IPS-11a (cell line): ENCODE data around the gene ABCC1.

ENCODE experiments used
- H3K4me3 ChIP-seq: one replicate; pipeline ENCODE4 v1.5.1; 2013; ENCODE audit warnings: low read depth, low read length, control low read depth

Gene ABCC1

DNA sequence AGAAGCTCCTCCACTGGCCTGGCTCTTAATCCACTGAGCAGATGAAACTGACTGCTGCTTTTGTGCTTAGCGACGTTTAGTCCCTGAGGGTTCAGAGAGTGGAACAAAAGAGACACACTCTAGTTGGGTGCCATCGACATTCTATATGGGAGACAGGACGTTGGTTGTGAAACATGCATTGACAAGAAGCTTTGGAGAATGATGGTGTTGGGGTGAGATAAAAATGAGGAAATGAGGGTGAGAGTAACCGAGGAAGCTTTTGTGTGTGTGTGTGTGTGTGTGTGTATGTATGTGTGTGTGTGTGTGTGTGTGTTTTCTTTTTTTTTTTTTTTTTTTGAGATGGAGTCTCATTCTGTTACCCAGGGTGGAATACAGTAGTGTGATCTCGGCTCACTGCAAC, 89.5 kb downstream of the ABCC1 start:
- no peak overlapping the region for H3K4me3 ChIP-seq

- H3K4me3 ChIP-seq = no peak overlapping the region
Measured at GRCh38 chr16:16041196-16041892, 91.9 kb downstream of the ABCC1 start.

DNA sequence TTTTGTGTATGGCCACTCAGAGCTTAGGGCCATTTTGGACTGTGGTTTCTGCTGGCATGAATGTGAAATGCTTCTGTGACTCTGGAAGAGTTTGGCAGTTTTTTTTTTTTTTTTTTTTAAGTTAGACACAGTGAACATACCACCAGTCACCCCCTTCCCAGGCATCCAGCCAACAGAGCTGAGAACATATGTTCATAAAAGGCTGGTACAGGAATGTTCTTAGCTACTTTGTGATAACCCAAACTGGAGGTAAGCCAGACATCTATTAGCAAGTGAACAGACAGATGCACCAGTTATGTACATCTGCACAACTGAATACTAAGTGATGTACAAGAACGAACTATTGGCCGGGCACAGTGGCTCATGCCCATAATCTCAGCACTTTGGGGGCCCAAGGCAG, 92.7 kb downstream of the ABCC1 start:
- no peak overlapping the region for H3K4me3 ChIP-seq

GRCh38 chr16:16045296-16045695, 95.9 kb downstream of the ABCC1 start:
- no peak overlapping the region for H3K4me3 ChIP-seq

DNA sequence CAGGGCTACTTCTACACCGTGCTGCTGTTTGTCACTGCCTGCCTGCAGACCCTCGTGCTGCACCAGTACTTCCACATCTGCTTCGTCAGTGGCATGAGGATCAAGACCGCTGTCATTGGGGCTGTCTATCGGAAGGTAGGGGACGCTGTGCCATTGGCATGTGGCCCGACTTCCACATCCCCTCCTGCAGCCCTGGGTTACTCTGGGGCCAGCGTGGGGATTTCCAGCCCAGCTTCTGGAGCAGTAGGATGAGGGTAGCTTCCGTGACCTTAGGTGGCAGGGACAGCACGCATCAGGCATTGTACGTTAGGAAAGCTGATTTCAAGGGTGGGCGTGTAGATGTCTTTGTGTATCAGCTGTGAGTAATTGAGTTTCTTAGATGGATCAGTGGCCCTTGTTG, 96.5 kb downstream of the ABCC1 start:
- H3K4me3 ChIP-seq = no peak overlapping the region

DNA sequence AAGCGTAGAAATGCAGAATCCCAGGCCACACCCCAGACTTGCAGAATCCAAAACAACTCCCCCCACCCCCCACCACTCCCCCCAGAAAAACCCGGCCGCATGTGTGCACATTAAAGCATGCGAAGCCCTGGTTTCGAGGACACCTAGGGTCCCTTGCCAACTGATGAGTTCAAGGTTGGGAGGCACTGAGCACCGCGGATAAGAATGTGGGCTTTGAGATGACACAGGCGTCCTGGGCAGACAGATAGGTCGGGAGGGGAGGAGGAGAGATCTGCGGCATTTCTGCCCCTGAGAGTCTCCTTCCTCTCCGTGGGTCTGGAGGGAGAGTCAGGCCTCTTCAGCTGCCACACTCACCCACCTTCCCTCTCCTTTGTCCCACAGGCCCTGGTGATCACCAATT, 98.3 kb downstream of the ABCC1 start:
- no peak overlapping the region for H3K4me3 ChIP-seq

DNA sequence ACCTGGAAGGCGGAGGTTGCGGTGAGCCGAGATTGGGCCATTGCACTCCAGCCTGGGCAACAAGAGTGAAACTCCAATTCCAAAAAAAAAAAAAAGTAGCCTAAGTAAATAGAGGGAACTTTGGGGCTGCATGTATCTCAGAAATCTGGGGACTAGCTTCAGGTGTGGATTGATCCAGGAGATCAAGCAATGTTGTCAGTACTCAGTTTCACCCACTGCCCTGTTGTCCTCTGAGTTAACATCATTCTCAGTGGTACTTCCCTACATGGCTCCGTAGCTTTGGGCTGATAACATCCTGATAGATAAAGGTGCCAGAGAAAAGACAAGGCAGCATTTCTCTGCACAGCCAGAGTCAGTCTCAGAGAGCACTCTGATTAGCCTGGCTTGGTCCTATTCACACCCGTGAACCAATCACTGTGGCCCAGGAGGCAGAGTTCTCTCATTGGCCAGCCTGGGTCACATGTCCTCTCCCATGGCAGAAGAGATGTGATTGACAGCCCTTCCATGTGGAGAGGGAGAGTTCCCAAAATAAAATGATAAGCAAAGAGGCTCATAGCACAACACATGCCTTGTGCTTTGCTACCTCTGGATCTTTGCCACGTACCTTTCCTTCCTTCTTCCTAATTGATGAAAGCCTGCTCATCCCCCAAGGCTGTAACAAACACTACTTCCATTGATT, 99.6 kb downstream of the ABCC1 start:
- no peak overlapping the region for H3K4me3 ChIP-seq

GRCh38 chr16:16050106-16050505, 100.7 kb downstream of the ABCC1 start:
- H3K4me3 ChIP-seq = no peak overlapping the region

DNA sequence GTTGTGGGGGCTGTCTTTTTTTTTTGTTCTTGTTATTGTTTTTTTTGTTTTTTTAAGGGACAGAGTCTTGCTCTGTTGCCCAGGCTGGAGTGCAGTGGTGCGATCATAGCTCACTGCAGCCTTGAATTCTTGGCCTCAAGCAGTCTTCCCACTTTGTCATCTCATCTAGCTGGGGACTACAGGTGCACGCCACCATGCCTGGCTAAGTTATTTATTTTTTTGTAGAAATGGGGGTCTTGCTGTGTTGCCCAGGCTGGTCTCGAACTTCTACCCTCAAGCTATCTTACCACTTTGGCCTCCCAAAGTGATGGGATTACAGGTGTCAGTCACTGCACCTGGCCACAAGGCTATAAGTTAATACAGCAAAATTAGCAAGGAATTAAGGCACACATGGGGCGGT, 101.7 kb downstream of the ABCC1 start:
- no peak overlapping the region for H3K4me3 ChIP-seq

DNA sequence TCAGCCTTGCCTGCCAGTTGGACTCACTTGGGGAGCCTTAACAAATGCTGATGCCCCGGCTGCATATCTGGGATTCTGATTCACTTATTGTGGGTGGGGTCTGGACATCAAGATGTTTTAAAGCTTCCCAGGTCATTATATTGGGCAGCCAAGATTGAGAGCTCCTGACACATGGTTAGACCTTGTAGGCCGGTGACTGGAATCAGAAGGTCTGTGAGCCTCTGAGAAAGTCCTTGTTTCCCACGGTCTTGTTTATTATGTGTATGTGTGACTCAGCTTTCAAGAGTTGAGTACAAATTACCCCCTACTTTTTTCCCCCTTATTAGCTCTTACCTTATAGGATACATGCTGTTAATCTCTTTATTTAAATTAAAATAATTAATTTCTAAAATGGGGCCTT, 103.5 kb downstream of the ABCC1 start:
- no peak overlapping the region for H3K4me3 ChIP-seq

DNA sequence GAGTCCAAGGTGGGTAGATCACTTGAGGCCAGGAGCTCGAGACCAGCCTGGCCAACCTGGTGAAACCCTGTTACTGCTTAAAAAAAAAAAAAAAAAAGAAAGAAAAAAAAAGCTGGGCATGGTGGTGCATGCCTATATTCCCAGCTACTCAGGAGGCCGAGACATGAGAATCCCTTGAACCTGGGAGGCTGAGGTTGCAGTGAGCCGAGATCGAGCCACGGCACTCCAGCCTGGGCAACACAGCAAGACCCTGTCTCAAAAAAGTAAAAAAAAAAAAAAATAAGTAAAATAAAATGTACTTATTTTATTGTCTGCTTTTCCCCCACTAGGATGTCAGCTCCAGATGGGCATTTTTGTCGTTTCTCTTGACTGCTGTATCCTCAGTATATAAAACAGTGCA, 107.7 kb downstream of the ABCC1 start:
- H3K4me3 ChIP-seq = no peak overlapping the region

DNA sequence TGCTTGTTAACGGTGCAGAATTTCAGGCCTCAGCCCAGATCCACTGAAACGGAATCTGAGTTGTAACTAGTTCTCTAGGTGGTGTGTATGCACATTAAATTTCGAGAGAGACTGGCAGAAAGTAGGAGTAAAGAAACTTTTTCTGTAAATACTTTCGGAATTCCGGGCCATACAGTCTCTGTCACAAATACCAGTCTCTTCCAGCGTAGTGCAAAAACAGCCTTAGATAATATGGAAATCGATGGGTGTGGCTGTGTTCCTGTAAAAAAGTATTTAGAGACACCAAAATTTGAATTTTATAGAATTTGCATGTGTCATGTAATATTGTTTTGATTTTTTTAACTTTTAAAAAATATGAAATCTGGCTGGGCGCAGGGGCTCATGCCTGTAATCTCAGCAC, 109.7 kb downstream of the ABCC1 start:
- no peak overlapping the region for H3K4me3 ChIP-seq

DNA sequence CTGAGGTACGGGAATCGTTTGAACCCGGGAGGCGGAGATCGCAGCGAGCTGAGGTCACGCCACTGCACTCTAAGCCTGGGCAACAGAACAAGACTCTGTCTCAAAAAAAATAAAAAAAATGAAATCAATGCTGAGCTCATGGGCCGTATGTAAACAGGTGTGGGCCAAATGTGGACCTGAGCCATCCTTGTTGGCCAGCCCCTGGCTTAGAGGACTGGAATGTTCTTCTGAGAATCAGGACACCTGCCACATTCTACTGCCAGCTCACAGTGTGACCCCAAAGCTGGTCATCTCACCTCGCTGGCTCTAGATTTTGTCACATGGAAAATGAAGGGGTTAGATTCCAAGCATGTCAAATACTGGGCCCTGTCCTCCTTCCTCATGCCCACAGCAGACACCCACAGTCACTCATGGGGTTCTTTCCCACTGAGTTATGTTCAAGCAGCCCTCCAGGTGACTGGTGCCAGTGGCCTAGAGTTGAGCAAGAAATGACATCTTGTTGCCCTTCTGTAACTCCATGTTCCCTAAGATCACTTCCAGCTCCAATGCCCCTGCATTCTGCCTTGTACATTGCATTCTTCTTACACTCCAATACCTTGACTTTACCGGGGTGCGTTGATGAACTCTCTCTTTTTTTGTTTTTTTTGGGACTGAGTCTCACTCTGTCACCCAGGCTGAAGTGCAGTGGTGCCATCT, 110.6 kb downstream of the ABCC1 start:
- H3K4me3 ChIP-seq = no peak overlapping the region

DNA sequence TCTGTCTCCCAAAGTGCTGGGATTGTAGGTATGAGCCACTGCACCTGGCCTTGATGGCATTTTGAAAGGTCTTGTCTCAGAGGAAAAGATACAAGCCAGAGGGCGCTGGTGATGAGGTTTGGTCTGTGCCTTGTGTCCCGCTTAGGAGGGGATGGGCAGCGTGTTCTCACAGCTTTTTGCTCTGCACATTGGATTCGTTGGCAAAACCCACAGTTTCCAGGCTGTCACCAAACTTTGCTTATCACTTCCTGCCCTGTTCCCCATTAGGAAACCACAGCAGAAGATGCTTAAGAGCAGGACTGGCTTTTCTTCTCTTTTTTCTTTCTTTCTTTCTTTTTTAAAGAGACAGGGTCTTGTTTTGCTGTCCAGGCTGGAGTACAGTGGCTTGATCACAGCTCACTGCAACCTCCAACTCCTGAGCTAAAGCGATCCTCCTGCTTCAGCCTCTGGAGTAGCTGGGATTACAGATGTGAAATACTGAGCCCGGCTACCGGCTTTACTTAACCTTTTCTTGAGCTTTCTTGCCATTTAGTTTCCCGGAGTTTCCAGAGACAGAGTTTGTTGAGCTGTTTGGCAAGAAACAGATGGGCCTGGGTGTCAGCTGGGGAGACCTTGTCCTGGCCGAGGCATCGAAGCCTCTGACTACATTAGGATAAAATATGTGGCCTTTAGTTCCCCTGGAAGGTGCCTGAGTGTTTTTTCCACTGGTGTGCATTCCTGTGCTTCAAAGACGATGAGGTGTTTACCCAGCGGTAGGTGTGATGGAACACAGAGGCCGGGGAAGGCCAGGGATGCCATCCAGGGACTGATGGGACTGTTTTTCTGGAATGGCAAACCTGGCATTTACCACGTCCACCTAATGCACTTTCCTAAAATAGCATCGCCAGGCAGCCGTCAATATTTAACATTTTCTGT, 112.9 kb downstream of the ABCC1 start:
- H3K4me3 ChIP-seq = no peak overlapping the region

DNA sequence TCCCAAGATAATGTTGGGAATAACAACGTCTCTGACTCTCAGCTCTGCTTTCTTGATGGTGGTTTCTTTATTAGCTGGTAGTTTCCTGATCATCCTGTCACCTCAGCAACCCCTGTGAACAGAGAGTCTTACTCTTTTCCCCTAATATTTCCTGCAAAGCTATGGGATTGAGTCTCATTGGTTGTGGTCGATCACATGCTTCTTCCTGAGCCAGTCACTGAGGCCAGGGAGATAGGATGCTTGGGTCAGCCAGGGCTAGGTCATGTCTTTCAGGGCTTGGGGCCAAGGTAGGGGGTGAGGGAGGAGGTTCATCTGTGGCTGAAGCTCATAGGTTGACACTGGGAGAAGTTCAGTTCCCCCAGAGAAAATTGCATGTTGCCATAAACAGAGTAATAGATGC, 114.3 kb downstream of the ABCC1 start:
- H3K4me3 ChIP-seq = no peak overlapping the region

DNA sequence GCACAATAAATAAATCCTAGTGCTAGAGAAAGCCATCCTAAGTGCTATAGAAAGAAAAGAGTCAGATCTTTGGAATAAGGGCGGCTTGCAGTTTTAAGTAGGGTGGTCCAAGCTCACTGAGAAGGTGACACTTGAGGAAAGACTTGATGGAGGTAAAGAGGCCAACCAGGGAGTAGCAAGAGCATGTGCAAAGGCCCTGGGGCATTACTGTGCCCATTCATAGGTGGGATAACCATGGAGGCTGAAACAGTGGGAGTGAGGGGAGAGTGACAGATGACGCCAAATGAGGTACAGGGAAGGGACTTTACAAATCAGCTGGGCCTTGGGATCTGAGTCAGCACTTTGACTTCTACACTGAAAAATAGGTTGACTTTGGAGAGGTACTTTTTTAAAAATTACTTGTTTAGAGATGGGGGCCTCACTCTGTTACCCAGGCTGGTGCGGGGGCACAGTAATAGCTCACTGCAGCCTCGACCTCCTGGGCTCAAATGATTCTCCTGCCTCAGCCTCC, 115.5 kb downstream of the ABCC1 start:
- no peak overlapping the region for H3K4me3 ChIP-seq

DNA sequence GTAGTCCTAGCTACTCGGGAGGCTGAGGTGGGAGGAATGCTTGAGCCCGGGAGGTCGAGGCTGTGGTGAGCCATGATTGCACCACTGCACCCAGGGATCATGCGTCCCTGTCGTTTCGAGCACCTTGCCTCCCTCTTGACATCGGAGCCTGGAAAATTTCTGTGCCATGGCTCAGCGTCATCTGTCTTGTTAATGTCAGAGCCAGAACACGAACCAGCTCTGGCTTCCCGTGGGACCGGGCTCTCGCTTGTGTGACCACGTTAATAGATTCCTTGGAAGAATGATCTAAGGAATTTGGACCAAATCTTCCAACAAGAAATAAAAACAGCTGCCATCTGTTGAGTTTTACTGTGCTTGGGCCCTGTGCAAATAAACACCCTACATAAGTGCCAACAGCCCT, 117.7 kb downstream of the ABCC1 start:
- H3K4me3 ChIP-seq = no peak overlapping the region

DNA sequence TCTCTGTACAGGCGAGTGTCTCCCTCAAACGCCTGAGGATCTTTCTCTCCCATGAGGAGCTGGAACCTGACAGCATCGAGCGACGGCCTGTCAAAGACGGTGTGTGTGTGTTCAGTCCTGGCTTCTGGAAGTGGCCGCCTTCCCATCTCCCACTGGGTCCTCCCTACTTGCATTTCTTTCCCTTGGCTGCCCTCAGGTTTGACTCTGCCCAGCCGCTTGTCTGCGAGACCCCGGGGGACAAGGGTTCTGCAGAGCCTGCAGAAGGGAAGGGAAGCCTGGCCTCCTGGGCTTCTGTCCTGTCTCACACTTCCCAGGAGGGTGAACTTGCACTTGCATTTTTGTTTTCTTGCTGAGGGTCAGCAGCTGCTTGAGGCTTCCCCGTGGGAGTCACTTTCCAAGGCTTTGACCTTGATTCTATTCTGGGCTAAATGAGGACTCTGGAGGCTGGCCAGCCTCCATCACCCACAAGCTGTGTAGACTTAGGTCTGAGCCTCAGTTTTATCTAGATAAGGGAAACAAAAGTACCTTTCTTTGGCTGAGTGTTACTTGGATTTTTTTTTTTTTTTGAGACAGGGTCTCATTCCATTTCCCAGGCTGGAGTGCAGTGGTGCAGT, 122.3 kb downstream of the ABCC1 start:
- no peak overlapping the region for H3K4me3 ChIP-seq

DNA sequence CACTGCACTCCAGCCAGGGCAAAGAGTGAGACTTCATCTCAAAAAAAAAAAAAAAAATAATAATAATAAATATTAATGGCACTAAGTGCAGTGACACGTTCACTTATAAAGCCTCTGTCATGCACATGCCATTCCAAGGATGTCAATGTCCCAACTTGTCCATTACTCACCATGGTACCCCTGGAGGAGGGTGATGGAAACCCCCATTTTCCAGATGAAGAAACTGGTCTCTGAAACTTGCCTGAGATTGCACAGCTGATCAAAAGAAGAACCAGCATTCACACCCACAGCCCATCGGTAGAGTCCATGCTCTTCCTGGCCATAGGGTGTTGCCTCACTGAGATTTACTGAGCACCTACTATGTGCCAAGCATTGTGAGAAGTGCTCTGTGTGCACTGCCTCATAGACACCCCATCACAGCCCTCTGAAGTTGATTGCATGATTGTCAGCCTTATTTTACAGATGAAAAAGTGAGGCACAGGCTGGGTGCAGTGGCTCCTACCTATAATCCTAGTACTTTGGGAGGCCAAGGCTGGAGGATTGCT, 123.7 kb downstream of the ABCC1 start:
- no peak overlapping the region for H3K4me3 ChIP-seq
